ENCODE measurements around the gene MYMK.

GRCh38 chr9:133471551-133472276 is 53.0 kb downstream of the MYMK start:
- TF ChIP-seq POLR2A (IDR thresholded peaks at IDR 0.05; ENCODE audit: low read length) (no peak), GATA1 (IDR thresholded peaks at IDR 0.05; ENCODE audit: low read depth, low read length) (no peak)
